H1 (cell line): ENCODE results near the gene CSKMT. TPM values are rescaled to one million over a fixed set of nuclear protein-coding genes. Genes with fewer than 3 reads are reported as not detected.

Experiments
- CTCF ChIA-PET: fragments of 300-600 bp; sonication (Branson Sonifier 250); formaldehyde crosslinking; loops from one replicate; lab custom pipeline; 2021; ENCODE audit not compliant: partially characterized antibody; lab: Charles Lee
- POLR2A ChIA-PET: fragments of 300-600 bp; sonication (Branson Sonifier 250); formaldehyde crosslinking; loops from one replicate; lab custom pipeline; 2021; ENCODE audit warnings: inconsistent platforms; ENCODE audit not compliant: partially characterized antibody; lab: Charles Lee
- DNase-seq, 2 experiments: peaks; one replicate each; pipeline versions ENCODE4 v3.0.0 to v3.0.0-alpha.2; 2010 to 2022; ENCODE audit warnings: low spot score in 2 of 2, low read depth in 1 of 2, mixed read lengths in 1 of 2
- FAIRE-seq: peaks from 2 replicates; lab custom pipeline; 2011; peaks lifted over from hg19 to GRCh38; lab: Jason Lieb, UNC
- H2AFZ ChIP-seq: 2 replicates; pipeline ENCODE4 v1.8.1; 2012; ENCODE audit warnings: low read length, inconsistent platforms
- H2AK5ac ChIP-seq: 2 replicates; pipeline ENCODE4 v1.6.1; 2013; ENCODE audit warnings: low read depth, low read length
- H2BK120ac ChIP-seq: replicated peaks from 2 replicates; pipeline ENCODE3; 2013; ENCODE audit warnings: low read depth, low read length, inconsistent platforms
- H2BK12ac ChIP-seq: 2 replicates; pipeline ENCODE4 v1.6.1; 2013; ENCODE audit warnings: low read depth, low read length
- H2BK15ac ChIP-seq: 2 replicates; pipeline ENCODE4 v1.6.1; 2013; ENCODE audit warnings: low read length
- H2BK20ac ChIP-seq: 2 replicates; pipeline ENCODE4 v1.6.1; 2013; ENCODE audit warnings: low read length
- H2BK5ac ChIP-seq: 2 replicates; pipeline ENCODE4 v1.6.1; 2013; ENCODE audit warnings: low read depth, low read length
- H3K14ac ChIP-seq: 2 replicates; pipeline ENCODE4 v1.6.1; 2013; ENCODE audit warnings: inconsistent platforms; ENCODE audit not compliant: insufficient read length
- H3K18ac ChIP-seq: 2 replicates; pipeline ENCODE4 v1.6.1; 2013; ENCODE audit warnings: low read length; ENCODE audit errors: extremely low read depth
- H3K23ac ChIP-seq: 2 replicates; pipeline ENCODE4 v1.6.1; 2013; ENCODE audit warnings: inconsistent platforms; ENCODE audit not compliant: insufficient read length
- H3K23me2 ChIP-seq: 2 replicates; pipeline ENCODE4 v1.6.1; 2013; ENCODE audit warnings: low read depth, low read length
- H3K27ac ChIP-seq: 2 replicates; pipeline ENCODE4 v1.6.1; 2011; ENCODE audit warnings: low read depth, low read length, inconsistent platforms
- H3K27me3 ChIP-seq, 4 experiments: replicated peaks in 1 of 4; 1 replicate in 1 of 4; 2 replicates in 3 of 4; pipeline versions ENCODE4 v1.6.1 to v1.8.1; 2011 to 2013; ENCODE audit warnings: low read length in 3 of 4, mild to moderate bottlenecking in 3 of 4, inconsistent platforms in 2 of 4, mixed read lengths in 2 of 4, moderate library complexity in 1 of 4; ENCODE audit not compliant: control insufficient read depth in 3 of 4, insufficient read depth in 3 of 4; ENCODE audit errors: extremely low read depth in 1 of 4
- H3K36me3 ChIP-seq, 4 experiments: 2 replicates each; pipeline versions ENCODE4 v1.6.1 to v1.8.1; 2011 to 2013; ENCODE audit warnings: mild to moderate bottlenecking in 4 of 4, low read length in 3 of 4, moderate library complexity in 2 of 4, control low read depth in 1 of 4, inconsistent platforms in 1 of 4; ENCODE audit not compliant: insufficient read depth in 4 of 4, control insufficient read depth in 2 of 4
- H3K4ac ChIP-seq: replicated peaks from 2 replicates; pipeline ENCODE3; 2013; ENCODE audit warnings: low read length, low read depth, mixed read lengths, inconsistent platforms; ENCODE audit not compliant: insufficient read length
- H3K4me1 ChIP-seq, 4 experiments: replicated peaks in 1 of 4; 1 replicate in 1 of 4; 2 replicates in 3 of 4; pipeline versions ENCODE4 v1.6.1 to v1.8.1; 2011 to 2013; ENCODE audit warnings: low read length in 3 of 4, inconsistent platforms in 2 of 4, mixed read lengths in 1 of 4; ENCODE audit not compliant: insufficient read depth in 4 of 4, control insufficient read depth in 3 of 4
- H3K4me2 ChIP-seq, 2 experiments: 2 replicates each; pipeline versions ENCODE4 v1.6.1 to v1.8.1; 2011 to 2013; ENCODE audit warnings: low read depth in 2 of 2, low read length in 2 of 2, control low read depth in 1 of 2, inconsistent platforms in 1 of 2, mild to moderate bottlenecking in 1 of 2; ENCODE audit not compliant: insufficient read depth in 1 of 2
- H3K4me3 ChIP-seq, 4 experiments: fragments of 200-600, 300-600 bp in 1 of 4; sonication (generic), shearing (Covaris generic), sonication (Bioruptor Twin) in 1 of 4; 2 replicates each; pipeline versions ENCODE4 v1.5.1 to v1.8.1; 2011 to 2016; ENCODE audit warnings: low read length in 4 of 4, low read depth in 3 of 4, control low read depth in 2 of 4, inconsistent platforms in 2 of 4, mild to moderate bottlenecking in 2 of 4, mixed read lengths in 1 of 4, moderate library complexity in 1 of 4; ENCODE audit not compliant: insufficient read depth in 2 of 4; ENCODE audit errors: extremely low read depth in 1 of 4
- H3K56ac ChIP-seq: replicated peaks from 2 replicates; pipeline ENCODE3; 2013; ENCODE audit warnings: low read depth, mild to moderate bottlenecking, mixed read lengths, low read length, inconsistent platforms; ENCODE audit not compliant: insufficient read length
- H3K79me1 ChIP-seq: 2 replicates; pipeline ENCODE4 v1.6.1; 2013; ENCODE audit warnings: low read depth, low read length, control low read depth
- H3K79me2 ChIP-seq, 2 experiments: 2 replicates each; pipeline versions ENCODE4 v1.6.1 to v1.8.1; 2012 to 2013; ENCODE audit warnings: low read length in 2 of 2, mild to moderate bottlenecking in 2 of 2, inconsistent platforms in 1 of 2; ENCODE audit not compliant: insufficient read depth in 2 of 2, control insufficient read depth in 1 of 2
- H3K9ac ChIP-seq, 4 experiments: replicated peaks in 1 of 4; 1 replicate in 1 of 4; 2 replicates in 3 of 4; pipeline versions ENCODE4 v1.6.1 to v1.8.1; 2011 to 2013; ENCODE audit warnings: low read depth in 3 of 4, low read length in 3 of 4, control low read depth in 2 of 4, mild to moderate bottlenecking in 2 of 4, moderate library complexity in 2 of 4, inconsistent platforms in 1 of 4; ENCODE audit errors: extremely low read depth in 1 of 4
- H3K9me3 ChIP-seq, 2 experiments: 2 replicates each; pipeline versions ENCODE4 v1.6.1 to v1.8.1; 2012 to 2013; ENCODE audit warnings: mild to moderate bottlenecking in 2 of 2, moderate library complexity in 2 of 2, control low read depth in 1 of 2, inconsistent platforms in 1 of 2, low read depth in 1 of 2, low read length in 1 of 2, mixed read lengths in 1 of 2; ENCODE audit not compliant: insufficient read depth in 2 of 2
- H4K20me1 ChIP-seq, 2 experiments: replicated peaks in 1 of 2; 2 replicates each; pipeline versions ENCODE3 to v1.8.1; 2011 to 2013; ENCODE audit warnings: inconsistent platforms in 2 of 2, low read length in 2 of 2, mild to moderate bottlenecking in 1 of 2; ENCODE audit not compliant: insufficient read depth in 2 of 2, control insufficient read depth in 1 of 2
- H4K5ac ChIP-seq: 2 replicates; pipeline ENCODE4 v1.6.1; 2013; ENCODE audit warnings: low read length, low read depth, mixed read lengths, inconsistent platforms; ENCODE audit not compliant: insufficient read length
- H4K8ac ChIP-seq: 2 replicates; pipeline ENCODE4 v1.8.0; 2013; ENCODE audit warnings: mild to moderate bottlenecking, moderate library complexity, low read length, inconsistent platforms; ENCODE audit not compliant: insufficient read depth; ENCODE audit errors: extremely low read depth
- H4K91ac ChIP-seq: replicated peaks from 2 replicates; pipeline ENCODE3; 2013; ENCODE audit warnings: low read length, mixed read lengths, inconsistent platforms; ENCODE audit not compliant: insufficient read length
- GABPA ChIP-seq: IDR thresholded peaks from 2 replicates; pipeline ENCODE4 v1.6.1; 2011; ENCODE audit warnings: mild to moderate bottlenecking, low read length, moderate library complexity, borderline replicate concordance; ENCODE audit not compliant: insufficient read depth
- RAD21 ChIP-seq, 2 experiments: IDR thresholded peaks in 1 of 2; conservative IDR thresholded peaks in 1 of 2; 2 replicates each; pipeline ENCODE4 v1.6.1; 2011; ENCODE audit warnings: low read depth in 2 of 2, low read length in 2 of 2, improper control_type of control experiment in 1 of 2, inconsistent platforms in 1 of 2, mild to moderate bottlenecking in 1 of 2, moderate library complexity in 1 of 2
- SAP30 ChIP-seq: fragments of 300-600 bp; sonication (generic); IDR thresholded peaks from 2 replicates; pipeline ENCODE4 v1.7.1; 2012; ENCODE audit warnings: low read length, moderate library complexity, mild to moderate bottlenecking, inconsistent platforms; ENCODE audit not compliant: insufficient read depth, insufficient replicate concordance
- TBP ChIP-seq: IDR thresholded peaks from 2 replicates; pipeline ENCODE4 v1.6.1; 2011; ENCODE audit warnings: low read depth, low read length, improper control_type of control experiment
- WGBS, 2 experiments: shearing (Covaris generic) in 1 of 2; methylation state at CpG; one replicate each; pipeline versions ENCODE4 v1.1.6 to v1.1.7; 2013 to 2015; ENCODE audit warnings: low lambda C conversion rate in 2 of 2, mixed read lengths in 2 of 2, inconsistent platforms in 1 of 2, low coverage in 1 of 2, missing lambda C conversion rate in 1 of 2; ENCODE audit not compliant: insufficient replicate concordance in 2 of 2, insufficient coverage in 1 of 2, insufficient read length in 1 of 2; ENCODE audit errors: extremely low coverage in 1 of 2, missing lambda C conversion rate in 1 of 2; 5-methylcytosine and 5-hydroxymethylcytosine counted together
- long read RNA-seq, 2 experiments: library from RNA in 1 of 2; library from capped mRNA in 1 of 2; stranded (forward); transcript quantifications; one replicate each; pipeline ENCODE4 v2.0.0, GENCODE V29; 2021; ENCODE audit warnings: inconsistent platforms in 1 of 2
- polyA minus RNA-seq, 3 experiments: library from RNA; depleted of rRNA, polyadenylated mRNA; stranded (reverse); fragments of >200 nt; gene quantifications; 1 replicate in 2 of 3; 2 replicates in 1 of 3; pipeline ENCODE4 v1.2.3, GENCODE V29; 2011
- polyA plus RNA-seq, 7 experiments: library from polyadenylated mRNA; depleted of rRNA in 3 of 7; stranded (reverse) in 5 of 7; unstranded in 2 of 7; fragments of >200 nt in 5 of 7; fragments of 200-250 nt in 2 of 7; gene quantifications; 1 replicate in 5 of 7; 2 replicates in 1 of 7; 4 replicates in 1 of 7; pipeline versions ENCODE4 v1.2.1 to v1.2.3, GENCODE V29; 2011 to 2013; ENCODE audit warnings: missing spikeins in 2 of 7, mixed read lengths in 2 of 7
- total RNA-seq: library from RNA; stranded (reverse); fragmentation: NEBNext Ultra II Directional; extraction: Animal tissue kit (Norgen Biotek cat#: 25700); gene quantifications from 2 replicates; pipeline ENCODE4 v1.2.1, GENCODE V29; 2021
- TF ChIP-seq, protein P1 (sequence below): IDR thresholded peaks from 2 replicates; pipeline ENCODE4 v1.6.1; 2012; ENCODE audit warnings: low read length, inconsistent platforms

CSKMT gene, protein sequence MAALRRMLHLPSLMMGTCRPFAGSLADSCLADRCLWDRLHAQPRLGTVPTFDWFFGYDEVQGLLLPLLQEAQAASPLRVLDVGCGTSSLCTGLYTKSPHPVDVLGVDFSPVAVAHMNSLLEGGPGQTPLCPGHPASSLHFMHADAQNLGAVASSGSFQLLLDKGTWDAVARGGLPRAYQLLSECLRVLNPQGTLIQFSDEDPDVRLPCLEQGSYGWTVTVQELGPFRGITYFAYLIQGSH
- total RNA-seq (66.1 and 67.8 TPM in 2 replicates), polyA plus RNA-seq (2011; rRNA removed) (12.0 and 26.4 TPM in 2 replicates), polyA minus RNA-seq (2011; rRNA and poly(A)+ RNA removed) (24.5 and 50.1 TPM in 2 replicates)
- polyA plus RNA-seq (2011; cell fraction: cytosol; rRNA removed) = 12.8 TPM
- polyA plus RNA-seq (2011; cell fraction: nucleus; rRNA removed) = 35.7 TPM
- polyA plus RNA-seq (2012, experiment 1 of 2) = 14.9 to 28.1 TPM (median 21.4 TPM) in 4 replicates
- 33.4 TPM for polyA plus RNA-seq (2012, experiment 2 of 2)
- 56.6 TPM for polyA plus RNA-seq (2013, experiment 1 of 2)
- 55.3 TPM for polyA plus RNA-seq (2013, experiment 2 of 2)
- 118 TPM for polyA minus RNA-seq (2011; cell fraction: cytosol; rRNA and poly(A)+ RNA removed)
- 195 TPM for polyA minus RNA-seq (2011; cell fraction: nucleus; rRNA and poly(A)+ RNA removed)
- long read RNA-seq, experiment 1, partial matches to known transcripts = 7 of 11 reads
- long read RNA-seq, experiment 1, other reads (novel, unspliced or antisense) = 2 of 11 reads
- long read RNA-seq, experiment 2, transcript CSKMT-204 (1 exons, 376 nt) = major isoform, 5 of 15 reads
- long read RNA-seq, experiment 2, partial matches to known transcripts = 2 of 15 reads
- long read RNA-seq, experiment 2, other reads (novel, unspliced or antisense) = 0 of 15 reads

DNA sequence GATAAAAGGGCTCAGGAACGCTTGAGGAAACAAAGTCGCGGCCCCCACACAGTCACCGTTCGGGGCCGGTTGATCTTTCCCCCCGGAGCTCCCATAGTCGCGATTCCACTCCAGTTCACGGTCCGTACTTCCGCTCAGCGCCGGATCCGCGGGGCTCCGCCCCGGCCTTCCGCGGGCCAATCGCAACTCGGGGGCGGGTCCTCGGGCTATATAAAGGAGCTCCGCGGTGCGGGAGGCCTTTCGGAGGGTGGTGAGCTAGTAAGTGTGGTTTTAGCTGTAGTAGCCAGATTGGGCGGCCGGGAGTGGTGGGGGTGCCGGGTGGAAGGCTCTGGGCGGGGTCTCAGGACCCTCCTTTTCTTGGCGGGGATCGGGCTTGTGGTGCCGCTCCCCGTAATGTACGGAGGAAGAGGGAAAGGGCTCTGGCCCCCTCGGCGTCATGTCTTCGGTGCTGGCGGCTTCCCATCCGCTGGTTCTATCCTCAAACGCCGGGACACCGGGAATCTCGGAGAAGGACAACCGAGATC, at the start of gene CSKMT, which contains the start of gene C11orf98:
CSKMT (plus strand) TSS at position 238 of the 524 bp plus-strand sequence. CDS start 568 bp downstream, outside the sequence.
C11orf98 (minus strand) TSS at position 136 of the 524 bp plus-strand sequence; CDS start at position 95, 41 bp downstream.
- Histone ChIP-seq H3K4me2 (peak within 1 kb of the TSS; percentile 77 to 86), H3K27ac (peak within 1 kb of the TSS; percentile 81), H2BK12ac (0 out of 2 replicates have a peak within 1 kb of the TSS, but pooled peaks have one; percentile 39), H2BK15ac (no peak within 1 kb of the TSS), H3K23ac (no peak within 1 kb of the TSS), H3K79me2 (peaks cover 7 to 33% of the 10 kb centered on the region in 2 experiments; a peak in 3 of 4 replicates), H3K4ac (peak within 1 kb of the TSS; percentile 74), H4K8ac (peak within 1 kb of the TSS; percentile 97), H3K4me1 (peaks cover 4 to 11% (median 8%) of the 10 kb centered on the region in 4 experiments), H3K27me3 (no peaks in the 10 kb centered on the region), H3K9ac (peak within 1 kb of the TSS; percentile 76 to 92 (median 90)), H4K20me1 (peaks cover 5 to 6% of the 10 kb centered on the region in 2 experiments), H3K14ac (peak within 1 kb of the TSS; percentile 2), H3K36me3 (peaks cover 11 to 37% (median 20%) of the 10 kb centered on the region in 4 experiments), H4K5ac (peak within 1 kb of the TSS; percentile 91), H3K9me3 (no peaks in the 10 kb centered on the region), H2BK5ac (peak within 1 kb of the TSS; percentile 80), H3K4me3 (peak within 1 kb of the TSS; percentile 83 to 98 (median 95)), H3K79me1 (peaks cover 5% of the 10 kb centered on the region), H3K56ac (peak within 1 kb of the TSS; percentile 93), H2AK5ac (peak within 1 kb of the TSS; percentile 26; the same call in 1 of the 2 replicates), H3K23me2 (peaks cover 12% of the 10 kb centered on the region), H2BK120ac (no peak within 1 kb of the TSS), H3K18ac (peak within 1 kb of the TSS; percentile 75), H2AFZ (no peak within 1 kb of the TSS), H4K91ac (peak within 1 kb of the TSS; percentile 83), H2BK20ac (no peak within 1 kb of the TSS)
- ChIA-PET CTCF (interaction anchor here (0.7 to 1.9 kb wide), 21 partner anchors 10 to 275 kb away, joined by 3 to 8 read pairs (median 3); partner anchors contain the start of genes B3GAT3, BSCL2, GNG3 and INTS5), POLR2A (interaction anchor here (0.6 to 61.4 kb wide), 73 partner anchors 5 to 1666 kb away, joined by 3 to 2041 read pairs (median 5); partner anchors contain the start of genes B3GAT3, BSCL2, C11orf98 and CSKMT)
- DNase-seq (peak; percentile 79 to 99), FAIRE-seq (no peak)
- WGBS, 2 experiments = 2% methylated on average over 46 of the region's 47 CpGs; no CpG with 5 or more reads in 1 of the 2 experiments
- TF ChIP-seq TBP (peak; percentile 98), GABPA (0 out of 2 replicates have a peak, but pooled peaks have one; percentile 11), RAD21 (IDR thresholded peaks at IDR 0.05 in 1 of 2, conservative IDR thresholded peaks at IDR 0.05 in 1 of 2; ENCODE audit: low read depth in 2 of 2, low read length in 2 of 2) (no peak; a peak in 1 of 4 replicates), SAP30 (no peak)
- TF ChIP-seq, protein P1, sequence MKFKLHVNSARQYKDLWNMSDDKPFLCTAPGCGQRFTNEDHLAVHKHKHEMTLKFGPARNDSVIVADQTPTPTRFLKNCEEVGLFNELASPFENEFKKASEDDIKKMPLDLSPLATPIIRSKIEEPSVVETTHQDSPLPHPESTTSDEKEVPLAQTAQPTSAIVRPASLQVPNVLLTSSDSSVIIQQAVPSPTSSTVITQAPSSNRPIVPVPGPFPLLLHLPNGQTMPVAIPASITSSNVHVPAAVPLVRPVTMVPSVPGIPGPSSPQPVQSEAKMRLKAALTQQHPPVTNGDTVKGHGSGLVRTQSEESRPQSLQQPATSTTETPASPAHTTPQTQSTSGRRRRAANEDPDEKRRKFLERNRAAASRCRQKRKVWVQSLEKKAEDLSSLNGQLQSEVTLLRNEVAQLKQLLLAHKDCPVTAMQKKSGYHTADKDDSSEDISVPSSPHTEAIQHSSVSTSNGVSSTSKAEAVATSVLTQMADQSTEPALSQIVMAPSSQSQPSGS = no peak; the same call in 1 of the 2 replicates
